ENCODE data around the gene KRT33B.
"Not testable (repeated sequence)": the region's sequence is repeated elsewhere in the genome, so short reads cannot be mapped to it uniquely, and the experiment has no call there.

KRT33B gene

DNA sequence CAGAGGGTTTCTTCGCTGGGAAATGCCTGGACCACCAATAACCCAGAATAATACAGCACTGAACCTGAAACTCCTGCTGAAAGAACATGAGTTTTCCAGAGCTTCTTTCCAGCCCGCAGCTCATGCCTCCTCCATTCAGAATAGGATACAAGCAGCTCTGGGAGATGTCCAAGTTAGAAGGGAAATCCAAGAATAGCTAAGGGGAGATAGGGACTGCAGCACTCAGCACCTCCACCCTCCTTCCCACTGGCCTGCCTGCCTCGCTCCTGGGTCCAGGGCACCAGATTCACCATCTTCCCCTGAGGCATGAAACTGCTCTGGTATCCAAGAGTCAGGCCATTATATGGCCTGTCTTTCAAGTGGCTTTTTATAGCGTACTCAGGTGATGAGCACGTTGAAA lies 23.7 kb upstream of the KRT33B start:
- DNase-seq, result no peak

DNA sequence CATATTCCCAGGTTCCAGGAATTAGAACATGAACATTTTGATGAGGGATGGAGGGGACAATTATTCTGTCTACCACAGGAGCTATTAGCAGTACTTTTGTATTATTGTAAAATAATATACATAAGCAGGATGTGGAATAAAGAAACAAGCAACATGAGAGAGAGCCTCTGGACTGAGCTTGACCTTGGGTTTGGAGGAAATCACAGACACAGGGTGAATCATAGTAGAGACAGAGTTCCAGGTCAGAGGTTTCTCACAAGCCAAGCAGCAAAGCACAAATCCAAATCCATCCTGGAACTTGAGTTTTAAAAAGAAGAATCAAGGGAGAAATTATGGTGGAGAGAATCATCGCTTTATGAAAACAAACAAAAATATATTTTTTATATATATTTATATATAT lies 22.7 kb upstream of the KRT33B start:
- no peak for DNase-seq

DNA sequence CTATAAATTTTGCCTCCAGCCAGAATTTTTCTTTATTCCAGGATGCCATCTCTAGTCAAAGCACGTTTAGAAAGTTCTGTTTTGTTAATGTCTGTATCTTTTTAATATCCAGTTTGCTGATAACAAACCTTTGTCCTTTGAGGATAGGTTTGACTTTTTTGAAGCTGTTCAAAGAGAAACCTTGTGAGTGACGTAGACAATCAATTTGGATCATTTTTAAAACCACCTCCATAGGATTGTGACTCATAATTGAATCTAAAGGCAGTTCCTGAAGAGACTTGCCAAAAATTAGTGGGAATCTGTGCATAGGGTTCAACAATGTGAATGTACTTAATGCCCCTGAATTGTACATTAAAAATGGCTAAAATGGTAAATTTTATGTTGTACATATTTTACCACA lies 21.9 kb upstream of the KRT33B start:
- no peak for DNase-seq

DNA sequence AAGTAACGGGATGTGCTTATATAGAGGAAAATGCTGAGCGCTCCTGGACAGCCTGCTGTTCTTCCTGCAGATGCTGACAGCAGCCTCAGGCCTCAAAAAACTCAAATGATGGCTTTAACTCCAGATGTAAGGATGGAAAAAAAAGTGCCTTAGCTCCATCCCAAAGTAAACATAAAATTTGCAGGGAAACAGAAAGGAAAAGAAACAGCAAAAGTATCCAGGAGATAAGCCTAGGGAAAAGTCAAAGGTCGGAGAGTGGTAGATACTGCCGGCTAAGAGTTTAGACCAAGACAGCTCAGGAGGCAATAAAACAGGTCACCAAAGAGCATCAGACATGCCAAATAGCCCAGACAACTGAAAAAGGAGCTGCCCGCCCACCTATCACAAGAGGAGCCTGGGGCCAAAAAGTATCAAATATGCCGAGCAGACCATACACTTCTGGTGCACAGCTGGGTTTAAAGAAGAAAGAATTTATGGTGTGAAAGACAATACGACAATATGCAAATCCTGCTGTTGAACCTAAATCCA lies 20.9 kb upstream of the KRT33B start:
- no peak for DNase-seq

DNA sequence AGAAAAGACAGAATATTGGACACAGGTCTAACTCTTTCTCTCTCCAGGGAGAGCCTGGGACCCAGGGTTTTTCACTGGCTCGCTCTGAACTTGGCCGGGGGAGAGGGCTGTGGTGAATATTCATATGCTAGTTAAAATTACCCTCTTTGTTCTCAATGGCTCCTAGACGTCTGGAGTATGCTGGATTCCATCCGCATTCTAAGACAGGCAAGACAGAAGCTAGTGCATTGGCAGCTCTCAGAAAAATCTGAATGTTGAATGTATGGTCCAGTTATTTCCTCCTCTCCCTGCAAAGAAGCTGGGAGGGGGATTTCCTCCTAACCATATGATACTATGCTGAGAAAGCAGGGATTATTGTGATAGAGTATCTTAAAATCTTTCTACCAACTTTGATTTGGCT lies 18.1 kb upstream of the KRT33B start:
- no peak for DNase-seq

DNA sequence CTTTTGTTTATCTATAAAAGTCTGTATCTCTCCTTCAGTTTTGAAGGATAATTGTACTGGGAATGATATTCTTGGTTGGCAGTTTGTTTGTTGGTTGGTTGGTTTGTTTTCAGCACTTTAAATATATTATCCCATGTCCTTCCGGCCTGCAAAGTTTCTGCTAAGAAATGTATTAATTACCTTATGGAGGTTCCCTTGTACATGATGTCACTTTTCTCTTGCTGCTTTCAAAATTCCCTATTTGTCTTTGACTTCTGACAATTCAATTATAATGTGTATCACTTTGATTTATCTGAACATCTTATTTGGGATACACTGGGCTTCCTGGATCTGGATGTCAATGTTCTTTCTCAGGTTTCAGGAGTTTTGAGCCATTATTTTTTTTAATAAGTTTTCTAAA lies 16.6 kb upstream of the KRT33B start:
- DNase-seq, result no peak

DNA sequence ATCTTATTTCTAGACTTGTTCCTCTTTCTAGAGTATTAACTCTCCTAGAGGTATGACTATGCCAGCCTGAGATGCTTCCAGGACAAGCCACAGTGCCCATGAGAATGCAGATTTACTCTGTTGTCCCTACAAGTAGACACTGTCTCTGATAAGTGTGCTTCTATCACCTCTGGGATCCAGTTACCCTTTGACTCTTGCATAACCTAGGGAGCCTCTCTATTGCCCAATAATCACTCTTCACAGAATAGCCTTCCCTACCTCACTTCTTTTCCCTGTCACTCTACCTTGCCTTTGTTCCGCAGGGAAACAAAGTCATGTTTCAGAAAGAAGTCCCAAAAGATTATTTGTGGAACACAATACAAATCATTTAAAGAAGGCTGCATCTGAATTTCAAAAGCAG lies 14.1 kb upstream of the KRT33B start:
- no peak for DNase-seq

DNA sequence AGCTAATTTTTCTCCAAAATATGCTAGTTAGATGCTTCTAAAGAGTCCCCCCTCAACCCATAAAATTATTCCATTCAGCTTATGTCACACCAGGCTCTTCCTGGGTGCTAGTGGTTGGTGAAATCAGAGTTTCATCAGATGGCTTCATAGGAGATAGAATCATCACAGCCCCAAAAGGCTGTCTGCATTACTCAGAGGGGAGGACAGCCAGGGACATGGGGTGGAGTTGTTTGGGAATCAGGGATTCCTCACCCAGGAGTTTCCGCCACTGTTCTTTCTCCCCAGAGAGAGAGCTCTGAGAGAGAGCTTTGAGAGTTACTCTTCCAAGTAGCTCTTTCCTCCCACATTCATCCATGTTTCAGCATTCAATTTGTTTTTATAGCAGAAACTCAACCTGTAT lies 12.8 kb upstream of the KRT33B start:
- DNase-seq, result no peak

DNA sequence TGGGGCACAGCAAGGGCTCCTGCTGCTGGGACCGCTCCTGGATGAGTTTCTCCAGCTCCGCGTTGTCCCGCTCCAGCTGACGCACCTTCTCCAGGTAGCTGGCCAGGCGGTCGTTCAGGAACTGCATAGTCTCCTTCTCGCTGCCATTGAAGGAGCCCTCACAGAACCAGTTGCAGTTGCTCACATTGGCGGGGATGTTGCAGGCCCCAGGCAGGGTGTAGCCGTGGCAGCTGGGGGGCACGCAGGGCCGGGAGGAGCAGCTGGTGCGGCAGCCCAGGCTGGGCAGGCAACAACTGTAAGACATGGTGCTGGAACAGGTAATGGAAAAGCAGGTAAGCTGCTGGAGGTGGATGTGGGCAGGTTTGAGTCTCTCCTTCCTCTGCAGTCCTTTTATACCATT lies 12.3 kb upstream of the KRT33B start, which contains the start of gene KRT34:
Gene KRT34 (minus strand): TSS at position 364 of the 400 bp plus-strand sequence. CDS start 60 bp downstream, at position 304.
- not testable (repeated sequence) for DNase-seq

DNA sequence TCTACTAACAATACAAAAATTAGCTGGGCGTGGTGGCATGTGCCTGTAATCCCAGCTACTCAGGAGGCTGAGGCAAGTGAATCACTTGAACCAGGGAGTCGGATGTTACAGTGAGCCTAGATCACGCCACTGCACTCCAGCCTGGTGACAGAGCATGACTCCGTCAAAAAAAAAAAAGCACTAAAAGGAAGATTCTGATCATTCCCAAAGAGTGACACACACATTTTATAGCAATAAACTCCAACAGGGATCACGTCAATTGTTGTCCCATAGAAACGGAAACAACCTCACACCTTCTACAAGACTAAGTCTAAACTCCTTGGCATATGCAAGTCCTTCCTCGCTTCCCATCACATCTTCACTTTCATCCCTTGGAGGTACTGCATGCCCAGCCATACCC lies 10.5 kb upstream of the KRT33B start:
- not testable (repeated sequence) for DNase-seq

DNA sequence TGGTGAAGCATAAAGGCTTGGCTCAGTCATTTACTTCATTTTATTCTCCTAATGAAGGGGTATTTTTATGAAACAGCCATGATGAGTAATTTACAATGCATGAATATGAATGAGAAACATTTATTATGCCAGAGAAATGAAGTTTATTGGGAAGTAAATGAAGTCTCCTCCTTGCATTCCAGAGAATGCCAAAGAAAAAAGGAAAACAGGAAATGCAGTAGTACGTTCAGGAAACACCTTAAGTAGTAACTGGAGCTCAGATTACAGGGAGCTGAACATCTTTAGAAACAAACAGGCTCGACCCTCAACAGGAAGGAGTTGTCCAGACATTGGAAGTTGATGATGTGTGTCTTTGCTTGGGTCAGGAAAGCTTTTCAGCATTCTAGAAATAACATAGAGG lies 7.9 kb upstream of the KRT33B start:
- DNase-seq, result no peak

DNA sequence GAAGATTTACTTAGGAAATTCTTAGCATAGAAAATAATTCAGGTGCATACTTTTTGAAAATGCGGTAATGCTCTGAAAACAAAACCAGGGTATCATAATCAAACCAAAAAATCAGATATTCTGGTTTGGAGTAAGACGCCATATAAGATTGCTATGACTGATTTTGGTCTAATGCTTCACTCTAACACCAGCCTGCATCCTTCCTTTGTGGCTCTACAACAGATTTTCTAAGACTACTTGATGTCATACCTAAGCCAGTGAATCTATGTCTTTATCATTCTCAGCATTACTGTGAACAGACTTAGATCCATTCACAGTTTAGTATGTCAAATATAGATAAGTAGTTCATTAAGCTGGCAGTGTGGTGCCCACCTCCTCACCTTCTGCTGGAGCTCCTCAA lies 590 bp downstream of the KRT33B start:
- DNase-seq, result no peak

DNA sequence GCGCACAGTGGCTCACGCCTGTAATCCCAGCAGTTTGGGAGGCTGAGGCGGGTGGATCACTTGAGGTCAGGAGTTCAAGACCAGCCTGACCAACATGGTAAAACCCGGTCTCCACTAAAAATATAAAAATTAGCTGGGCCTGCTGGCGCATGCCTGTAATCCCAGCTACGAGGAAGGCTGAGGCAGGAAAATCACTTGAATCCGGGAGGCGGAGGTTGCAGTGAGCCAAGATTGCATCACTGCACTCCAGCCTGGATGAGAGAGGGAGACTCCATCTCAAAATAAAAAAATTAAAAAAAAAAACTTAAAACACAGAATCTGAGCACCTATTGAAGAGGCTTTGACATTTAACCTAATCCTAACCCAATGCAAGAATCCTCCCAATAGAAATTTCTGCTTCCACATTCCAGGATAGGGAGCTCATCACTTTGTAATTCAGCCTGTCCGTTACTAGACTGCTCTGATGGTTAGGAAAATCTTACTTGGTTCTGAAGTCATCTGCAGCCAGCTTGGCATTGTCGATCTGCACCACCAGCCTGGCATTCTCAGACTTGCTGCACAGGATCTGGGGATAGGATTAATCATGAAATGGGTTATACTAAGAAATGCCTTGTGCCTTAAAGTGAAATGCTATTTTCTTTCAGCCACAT lies 2.1 kb downstream of the KRT33B start:
- DNase-seq, result no peak

DNA sequence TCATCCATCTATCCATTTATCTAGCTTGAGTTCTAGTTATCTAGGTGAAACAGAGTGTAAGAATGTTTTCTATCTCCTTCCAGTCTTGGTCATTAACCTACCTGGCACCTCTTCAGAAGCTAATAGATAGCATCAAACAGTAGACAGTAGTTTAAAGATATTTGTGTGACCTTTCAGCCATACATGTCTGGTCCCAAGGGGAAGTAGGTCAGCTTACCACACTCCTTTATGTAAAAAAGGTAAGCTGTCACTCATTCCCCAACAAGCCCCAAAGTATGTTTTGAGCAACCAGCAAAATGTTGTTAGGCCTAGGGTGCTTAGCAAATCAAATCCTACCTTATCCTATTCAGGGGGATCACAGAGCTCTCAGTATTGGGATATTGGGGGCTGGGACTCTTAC lies 3.5 kb downstream of the KRT33B start:
- DNase-seq, result no peak

DNA sequence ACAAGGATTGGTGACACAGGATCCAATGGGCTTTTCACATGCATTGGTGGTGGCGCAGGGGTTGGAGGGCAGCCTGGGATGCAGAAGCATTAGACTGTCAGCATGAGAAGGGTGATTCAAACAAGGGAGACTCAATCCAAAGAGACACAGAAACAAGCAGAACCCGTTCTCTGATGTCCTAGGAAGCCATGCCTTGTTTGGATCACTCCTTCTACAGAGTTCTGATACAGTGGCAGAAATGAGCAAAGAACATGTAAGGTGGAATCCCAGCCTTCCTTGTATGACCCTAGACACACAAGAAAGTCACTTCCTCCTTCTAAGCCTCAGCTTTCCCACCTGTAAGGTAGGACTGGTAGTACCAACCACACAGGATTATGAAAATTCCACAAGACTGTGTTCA lies 5.7 kb downstream of the KRT33B start:
- DNase-seq, result no peak

DNA sequence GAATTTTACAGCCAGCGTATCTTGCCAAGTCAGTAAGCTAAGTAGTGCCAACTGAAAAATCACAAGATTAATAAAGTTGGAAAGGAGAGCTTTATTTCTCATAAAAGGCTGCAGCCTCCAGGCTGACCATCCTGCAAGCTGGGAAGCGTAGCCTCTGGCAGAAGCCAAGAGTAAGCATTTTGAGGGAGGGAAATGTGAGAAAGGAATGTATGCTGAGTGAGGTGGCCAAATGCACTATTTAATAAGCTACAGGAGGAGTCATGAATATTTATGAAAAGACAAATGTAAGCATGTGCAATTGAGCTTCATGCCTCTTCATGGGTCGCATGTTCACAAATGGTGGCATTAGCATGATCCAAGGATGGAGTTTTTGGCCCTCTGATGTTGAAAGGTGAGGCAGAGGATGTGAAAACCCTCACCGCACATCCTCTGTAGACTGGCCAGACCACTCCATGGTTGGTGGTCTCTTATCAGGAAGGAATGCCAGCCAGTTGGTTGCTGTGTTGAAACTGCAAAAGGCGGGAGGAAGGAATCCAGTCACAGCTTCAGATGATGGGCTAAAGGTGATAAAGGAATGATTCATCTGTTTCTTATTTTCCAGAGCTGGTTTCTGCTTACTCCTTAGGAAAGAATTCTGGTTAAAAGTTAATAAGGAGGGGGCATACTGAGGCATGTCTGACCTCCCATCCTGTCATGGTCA lies 9.2 kb downstream of the KRT33B start:
- no peak for DNase-seq

DNA sequence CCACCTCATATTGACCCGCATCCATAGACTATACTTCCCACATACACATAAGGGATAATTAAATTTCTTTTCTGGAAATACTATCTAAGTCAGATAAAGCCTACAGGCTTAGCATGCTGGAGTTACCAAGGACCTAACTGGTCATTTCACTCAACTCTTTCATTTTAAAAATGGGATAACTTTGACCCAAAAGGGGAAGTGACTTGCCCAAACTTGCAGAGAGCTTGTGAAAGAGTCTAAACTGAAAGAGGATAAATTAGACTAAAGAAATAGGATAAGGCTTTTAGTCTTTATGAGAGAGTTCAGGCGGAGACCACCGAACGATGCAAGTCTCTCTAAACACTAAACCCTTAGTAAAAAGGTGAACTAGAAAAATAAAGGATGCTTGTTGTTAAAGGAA lies 15.1 kb downstream of the KRT33B start:
- no peak for DNase-seq

DNA sequence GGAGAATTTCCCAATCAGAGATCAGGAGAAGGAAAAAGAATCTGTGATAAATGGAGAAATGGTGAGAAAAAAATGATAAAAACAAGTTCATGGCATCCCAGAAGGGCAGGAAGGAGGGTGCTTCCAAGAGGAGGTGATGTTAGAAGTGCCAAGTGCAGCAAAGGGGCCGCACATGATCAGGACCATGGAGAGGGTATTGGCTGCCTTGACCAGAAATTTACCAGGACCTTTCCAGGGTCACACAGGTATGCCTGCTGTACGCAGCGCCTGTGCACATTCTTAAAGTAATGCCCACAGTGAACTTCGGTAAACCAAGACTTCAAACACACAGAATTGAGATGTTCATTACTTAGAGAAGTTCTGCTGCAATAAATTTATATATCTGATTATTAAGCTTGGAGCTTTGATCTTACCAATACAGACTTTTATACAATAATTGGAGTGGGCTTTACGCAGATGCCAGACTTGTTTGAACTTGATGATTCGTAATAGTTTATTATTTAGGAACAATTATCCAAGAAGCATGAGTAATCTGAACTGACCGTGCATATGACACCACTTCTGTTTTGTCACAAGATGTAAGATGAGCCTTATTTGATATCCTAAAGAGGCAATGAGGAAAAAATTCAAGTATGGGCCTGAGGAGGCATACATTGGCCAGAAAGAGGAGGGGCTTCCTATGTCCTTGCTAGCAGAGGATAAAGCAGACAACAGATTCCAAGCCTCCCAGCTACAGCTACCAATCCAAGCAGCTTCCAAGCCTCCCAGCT lies 16.8 kb downstream of the KRT33B start:
- no peak for DNase-seq

DNA sequence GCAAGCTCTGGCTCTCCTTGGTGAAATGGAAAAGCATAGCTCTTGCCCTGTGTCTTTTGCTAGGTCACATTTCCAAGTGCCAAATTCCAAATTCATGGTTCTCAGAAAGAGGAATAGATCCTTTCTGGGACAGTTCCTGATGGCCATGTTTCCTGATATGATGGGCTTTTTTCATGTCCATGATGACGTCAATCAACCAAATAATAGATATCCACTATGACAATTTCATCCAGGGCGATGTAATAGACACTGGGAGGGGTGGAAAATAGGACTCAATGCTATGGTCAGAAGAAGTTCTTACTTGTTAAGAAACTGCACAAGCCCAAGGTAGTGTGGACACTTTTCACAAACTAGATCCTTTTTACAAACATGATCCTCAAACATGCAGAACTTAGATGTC lies 18.4 kb downstream of the KRT33B start:
- no peak for DNase-seq

DNA sequence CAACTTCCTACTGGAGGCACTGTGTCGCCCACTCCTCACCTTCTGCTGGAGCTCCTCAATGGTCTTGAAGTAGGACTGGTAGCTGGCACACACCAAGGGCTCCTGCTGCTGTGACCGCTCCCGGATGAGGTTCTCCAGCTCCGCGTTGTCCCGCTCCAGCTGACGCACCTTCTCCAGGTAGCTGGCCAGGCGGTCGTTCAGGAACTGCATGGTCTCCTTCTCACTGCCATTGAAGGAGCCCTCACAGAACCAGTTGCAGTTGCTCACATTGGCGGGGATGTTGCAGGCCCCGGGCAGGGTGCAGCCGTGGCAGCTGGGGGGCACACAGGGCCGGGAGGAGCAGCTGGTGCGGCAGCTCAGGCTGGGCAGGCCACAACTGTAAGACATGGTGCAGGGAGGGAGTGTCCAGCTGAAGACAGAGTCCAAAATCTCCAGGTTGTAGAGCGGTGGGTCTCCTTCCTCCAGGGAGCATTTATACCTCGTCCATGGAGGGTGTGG lies 19.2 kb downstream of the KRT33B start, which contains the start of gene KRT33A:
Gene KRT33A (minus strand): TSS at position 448 of the 498 bp plus-strand sequence. CDS start 61 bp downstream, at position 387.
- not testable (repeated sequence) for DNase-seq

DNA sequence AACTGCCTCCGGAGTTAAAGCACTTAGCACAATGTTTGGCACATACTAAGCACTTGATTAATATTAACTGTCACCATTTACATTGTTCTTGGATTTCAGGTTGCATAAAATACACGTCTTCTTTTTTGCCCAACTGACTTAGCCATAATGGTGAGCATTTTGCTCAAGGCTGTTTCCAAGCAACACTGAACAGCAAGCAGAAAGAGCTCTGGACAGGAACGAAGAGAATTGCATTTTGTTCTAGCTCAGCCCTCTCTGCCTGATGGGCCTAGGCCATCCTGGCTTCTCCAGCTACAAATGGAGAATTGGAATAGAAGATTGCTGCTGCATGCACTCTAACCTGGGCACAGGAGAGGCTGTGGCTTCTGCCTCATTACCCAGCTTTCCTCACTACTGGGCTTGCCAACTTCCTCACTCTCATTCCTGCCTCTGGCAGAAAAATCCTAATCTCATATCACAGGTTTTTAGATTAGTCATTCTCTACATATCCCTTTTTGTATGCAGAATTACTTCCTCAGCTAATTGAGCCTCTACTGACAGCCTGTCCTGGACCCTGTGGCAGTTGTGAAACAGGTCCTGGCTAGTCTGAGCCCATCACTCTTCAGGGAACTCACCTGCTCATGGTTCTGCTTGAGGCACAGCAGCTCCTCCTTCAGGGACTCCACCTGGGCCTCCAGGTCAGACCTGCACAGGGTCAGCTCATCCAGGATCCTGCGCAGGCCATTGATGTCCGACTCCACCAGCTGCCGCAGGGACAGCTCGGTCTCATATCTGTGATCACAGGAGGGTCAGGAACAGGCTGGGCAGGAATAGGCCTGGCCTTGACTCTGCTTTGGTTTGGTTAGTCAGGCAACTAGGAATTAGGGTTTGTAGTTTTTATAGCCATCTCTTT lies 21.5 kb downstream of the KRT33B start:
- DNase-seq, result no peak

DNA sequence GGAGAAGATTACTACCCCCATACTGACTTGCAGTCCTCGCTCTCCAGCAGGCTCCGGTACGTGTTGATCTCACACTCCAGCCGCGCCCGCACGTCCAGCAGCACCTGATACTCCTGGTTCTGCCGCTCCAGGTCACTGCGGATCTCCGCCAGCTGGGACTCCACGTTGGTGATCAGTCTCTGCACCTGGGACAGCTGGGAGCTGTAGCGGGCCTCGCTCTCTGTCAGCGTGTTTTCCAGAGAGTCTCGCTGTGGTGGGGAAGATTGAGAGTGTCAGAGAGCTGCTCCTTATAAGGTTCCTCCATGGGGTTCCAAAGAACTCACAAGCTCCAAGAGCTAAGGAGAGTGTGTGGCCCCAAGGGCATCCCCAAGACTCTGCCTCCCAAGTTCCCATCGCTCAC lies 23.2 kb downstream of the KRT33B start:
- not testable (repeated sequence) for DNase-seq

Measured in stimulated activated naive CD4-positive, alpha-beta T cell treated with Interleukin-2 at 50 U/mL for 16 hours (primary cell).